Adipose tissue (tissue), 3 donors: ENCODE measurements around the gene PNRC1. TPM values are rescaled to one million over a fixed set of nuclear protein-coding genes. Genes with fewer than 3 reads are reported as not detected.
"Not testable (repeated sequence)": the region's sequence is repeated elsewhere in the genome, so short reads cannot be mapped to it uniquely, and the experiment has no call there.

Source experiments
- H3K27ac ChIP-seq: one replicate; pipeline ENCODE4 v1.5.1; 2013; ENCODE audit warnings: low read depth, low read length
- WGBS, 3 donors: extraction: QIAGEN DNeasy Blood & Tissue Kit; methylation state at CpG; one replicate each; pipeline ENCODE4 v1.1.7; 2013; 5-methylcytosine and 5-hydroxymethylcytosine counted together
- polyA plus RNA-seq, 3 donors: library from polyadenylated mRNA; stranded (reverse); fragments of 200-250 nt; gene quantifications; one replicate each; pipeline ENCODE4 v1.2.3, GENCODE V29; 2013
- donor health status: healthy with polysubstance abuse.
- donor health status: Bipolar disorder and iron deficiency.
- donor health status: healthy.

PNRC1 gene
- polyA plus RNA-seq, 3 donors: 29.7 to 359 (median 175) TPM

GRCh38 chr6:89082486-89082891 lies 1.9 kb downstream of the PNRC1 start:
- no peak overlapping the region for H3K27ac ChIP-seq
- WGBS, 3 donors: 1 to 2% (median 1%) methylated on average over 9 of the region's 9 CpGs

- H3K27ac ChIP-seq: no peak overlapping the region
Observed at GRCh38 chr6:89084542-89084941, 4.0 kb downstream of the PNRC1 start.

GRCh38 chr6:89084954-89085353 lies 4.4 kb downstream of the PNRC1 start:
- H3K27ac ChIP-seq: no peak overlapping the region
- 53 to 62% (median 56%) methylated on average over 3 of the region's 3 CpGs for WGBS, 3 donors

GRCh38 chr6:89085409-89086205 lies 5.1 kb downstream of the PNRC1 start:
- H3K27ac ChIP-seq: no peak overlapping the region
- WGBS, 3 donors: 93 to 94% (median 94%) methylated on average over 12 of the region's 12 CpGs

DNA sequence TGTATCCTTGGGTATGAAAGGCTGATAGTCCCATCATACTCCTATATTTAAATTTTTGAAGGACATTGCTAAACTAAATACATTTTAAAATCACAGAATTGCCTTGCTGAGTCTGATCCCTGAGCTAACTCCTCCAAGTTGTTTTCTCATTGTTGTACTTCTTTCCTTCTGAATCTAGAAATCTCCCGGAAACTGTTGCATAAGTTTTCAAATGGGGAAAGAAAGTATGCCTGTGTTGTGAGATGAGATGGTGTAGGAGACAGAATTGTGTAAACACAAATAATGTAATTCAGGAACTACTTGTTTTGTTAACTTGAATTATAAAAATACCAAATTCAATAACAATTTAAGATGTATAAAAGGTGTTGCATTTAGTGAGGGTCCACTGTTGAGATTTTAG lies 7.3 kb downstream of the PNRC1 start:
- no peak overlapping the region for H3K27ac ChIP-seq
- WGBS, 3 donors: 30 to 76% (median 37%) methylated on average over 1 of the region's 1 CpG

DNA sequence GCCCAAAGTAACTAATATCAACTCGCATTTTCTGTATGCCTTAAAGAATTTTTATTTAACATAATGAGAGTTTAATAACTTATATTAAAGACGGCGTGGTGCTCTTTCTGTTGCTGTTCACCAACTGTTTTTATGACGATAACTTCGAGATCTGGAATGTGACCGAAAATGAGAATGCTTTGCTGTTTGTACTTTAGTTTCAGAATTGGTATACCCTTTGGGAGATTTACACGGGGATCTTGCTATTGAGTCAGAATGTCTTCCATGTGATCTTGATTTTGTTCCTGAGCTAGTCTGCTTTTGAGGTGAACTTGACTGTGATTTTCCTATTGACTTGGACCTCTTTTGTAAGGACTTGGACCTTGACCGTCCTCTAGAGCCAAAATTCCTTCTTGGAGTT lies 17.9 kb downstream of the PNRC1 start:
- no peak overlapping the region for H3K27ac ChIP-seq
- 87 to 93% (median 91%) methylated on average over 8 of the region's 8 CpGs for WGBS, 3 donors

DNA sequence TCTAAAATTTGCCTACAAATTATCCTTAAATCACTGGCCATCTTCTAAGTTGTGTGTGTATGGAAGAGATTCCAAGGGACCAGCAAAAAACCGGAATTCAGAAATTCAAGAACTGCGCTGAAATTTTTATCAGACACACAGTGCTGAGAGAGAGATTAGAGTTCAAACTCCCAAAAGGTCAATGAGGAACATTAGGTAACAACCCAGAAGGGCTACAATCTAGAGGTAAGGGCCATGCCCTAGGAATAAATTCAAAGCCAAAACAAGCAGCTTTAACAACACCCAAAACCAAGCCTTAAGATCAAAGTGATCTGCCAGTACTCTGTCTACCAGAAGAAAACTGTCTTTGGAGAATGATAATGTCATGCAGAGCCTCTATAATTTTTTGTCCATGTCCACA lies 19.6 kb downstream of the PNRC1 start:
- no peak overlapping the region for H3K27ac ChIP-seq
- WGBS, 3 donors: 87 to 92% (median 89%) methylated on average over 2 of the region's 2 CpGs

DNA sequence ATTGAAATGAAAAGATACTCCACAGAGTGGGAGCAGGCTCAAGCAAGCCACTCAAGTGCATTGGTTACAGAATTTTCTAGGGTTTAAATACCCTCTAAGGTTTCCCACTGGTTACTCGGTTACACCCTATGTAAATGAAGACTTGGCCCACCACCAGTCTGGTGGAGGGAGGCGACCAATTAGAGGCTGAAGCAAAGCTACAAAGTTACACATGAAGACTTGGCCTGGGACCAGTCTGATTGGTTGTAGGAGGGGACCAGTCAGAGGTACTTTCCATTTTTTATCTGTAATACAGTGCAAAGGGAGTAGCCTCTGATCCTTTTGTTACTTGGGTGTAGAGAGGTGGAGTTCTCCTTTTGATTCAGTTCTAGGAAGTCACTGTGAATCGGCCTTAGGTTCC lies 29.7 kb downstream of the PNRC1 start:
- WGBS, 3 donors: 81 to 91% (median 85%) methylated on average over 3 of the region's 3 CpGs
- no peak overlapping the region for H3K27ac ChIP-seq

DNA sequence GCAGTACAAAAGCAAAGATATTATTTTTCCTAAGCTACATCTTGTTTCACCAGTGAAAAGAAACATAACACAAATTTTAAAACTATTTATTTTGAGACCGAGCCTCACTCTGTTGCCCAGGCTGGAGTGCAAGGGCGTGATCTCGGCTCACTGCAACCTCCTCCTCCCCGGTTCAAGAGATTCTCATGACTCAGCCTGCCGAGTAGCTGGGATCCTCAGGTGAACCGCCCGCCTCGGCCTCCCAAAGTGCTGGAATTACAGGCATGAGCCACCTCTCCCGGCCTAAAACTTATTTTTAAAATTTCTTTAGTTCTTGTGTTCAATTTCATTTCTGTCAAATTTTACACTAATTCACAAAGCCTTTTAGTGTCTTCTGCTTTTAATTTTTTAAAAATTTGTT lies 31.4 kb downstream of the PNRC1 start:
- 94 to 97% (median 97%) methylated on average over 9 of the region's 9 CpGs for WGBS, 3 donors
- no peak overlapping the region for H3K27ac ChIP-seq

- 61 to 70% (median 68%) methylated on average over 6 of the region's 6 CpGs for WGBS, 3 donors
Observed at GRCh38 chr6:89116702-89117101, 36.2 kb downstream of the PNRC1 start.

GRCh38 chr6:89117211-89118108 lies 36.9 kb downstream of the PNRC1 start, which contains the start of gene SRSF12:
SRSF12 (minus strand) TSS chr6:89118071; CDS start chr6:89117887, 184 bp downstream.
- WGBS, 3 donors: 0 to 1% (median 1%) methylated on average over 65 to 106 of the region's 106 CpGs
- no peak within 1 kb of the TSS for H3K27ac ChIP-seq

More at GRCh38 chr6:89116702-89117101, 36.2 kb downstream of the PNRC1 start:
- H3K27ac ChIP-seq: no peak overlapping the region

GRCh38 chr6:89118931-89119330 lies 38.4 kb downstream of the PNRC1 start:
- H3K27ac ChIP-seq: no peak overlapping the region

GRCh38 chr6:89120371-89120770 lies 39.8 kb downstream of the PNRC1 start:
- 61 to 90% (median 89%) methylated on average over 4 of the region's 4 CpGs for WGBS, 3 donors

More at GRCh38 chr6:89118931-89119330, 38.4 kb downstream of the PNRC1 start:
- 74 to 88% (median 87%) methylated on average over 8 of the region's 8 CpGs for WGBS, 3 donors

GRCh38 chr6:89121934-89122333 lies 41.4 kb downstream of the PNRC1 start:
- no peak overlapping the region for H3K27ac ChIP-seq
- 74 to 86% (median 76%) methylated on average over 1 of the region's 1 CpG for WGBS, 3 donors

More at GRCh38 chr6:89120371-89120770, 39.8 kb downstream of the PNRC1 start:
- no peak overlapping the region for H3K27ac ChIP-seq

- H3K27ac ChIP-seq: no peak overlapping the region
Observed at GRCh38 chr6:89122625-89123024, 42.1 kb downstream of the PNRC1 start.

DNA sequence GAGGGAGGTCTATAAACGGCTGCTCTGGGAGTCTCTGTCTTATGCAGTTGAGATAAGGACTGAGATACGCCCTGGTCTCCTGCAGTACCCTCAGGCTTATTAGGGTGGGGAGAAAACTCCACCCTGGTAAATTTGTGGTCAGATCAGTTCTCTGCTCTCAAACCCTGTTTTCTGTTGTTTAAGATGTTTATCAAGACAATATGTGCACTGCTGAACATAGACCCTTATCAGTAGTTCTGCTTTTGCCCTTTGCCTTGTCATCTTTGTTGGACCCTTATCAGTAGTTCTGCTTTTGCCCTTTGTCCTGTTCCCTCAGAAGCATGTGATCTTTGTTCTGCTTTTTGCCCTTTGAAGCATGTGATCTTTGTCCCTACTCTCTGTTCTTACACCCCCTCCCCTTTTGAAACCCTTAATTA lies 47.7 kb downstream of the PNRC1 start:
- not testable (repeated sequence) for H3K27ac ChIP-seq
- WGBS, 3 donors: 67 to 68% (median 67%) methylated on average over 2 of the region's 2 CpGs

- 89 to 97% (median 97%) methylated on average over 3 of the region's 3 CpGs for WGBS, 3 donors
- H3K27ac ChIP-seq: no peak overlapping the region
Observed at GRCh38 chr6:89131599-89131998, 51.0 kb downstream of the PNRC1 start.

GRCh38 chr6:89132057-89132456 lies 51.5 kb downstream of the PNRC1 start:
- 67 to 88% (median 76%) methylated on average over 2 of the region's 2 CpGs for WGBS, 3 donors

DNA sequence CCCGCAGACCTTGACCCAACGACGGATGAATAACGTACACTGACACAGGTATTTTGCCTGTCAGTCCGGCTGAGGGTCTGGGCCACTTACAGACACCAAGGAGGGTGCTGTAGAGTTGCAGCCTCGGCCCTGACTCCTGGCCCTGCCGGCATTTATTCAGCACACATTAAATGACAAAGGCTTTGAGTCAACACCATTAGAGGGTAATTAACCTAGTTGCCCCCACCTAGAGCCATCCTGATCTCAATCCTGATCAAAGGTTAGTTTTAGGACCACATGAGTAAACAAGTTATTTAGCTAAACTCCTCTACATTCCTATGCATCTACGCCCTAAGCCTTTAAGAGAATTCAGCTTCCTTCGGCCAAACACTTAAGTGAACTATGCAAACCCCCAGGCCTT lies 53.4 kb downstream of the PNRC1 start:
- H3K27ac ChIP-seq: no peak overlapping the region
- 84 to 92% (median 88%) methylated on average over 9 of the region's 9 CpGs for WGBS, 3 donors

More at GRCh38 chr6:89132057-89132456, 51.5 kb downstream of the PNRC1 start:
- no peak overlapping the region for H3K27ac ChIP-seq
